Activated naive CD4-positive, alpha-beta T cell treated with anti-CD3 and anti-CD28 coated beads, Interleukin-2, amount 50 U/mL, for 72 hours (primary cell): ENCODE measurements around the gene SNAPC2. TPM values are rescaled to one million over a fixed set of nuclear protein-coding genes. Genes with fewer than 3 reads are reported as not detected.
A peak's percentile ranks its signal among the peaks of the same experiment; 100 is the strongest.

Experiments used
- ATAC-seq, 2 donors: fragments of 150-1000 bp; cut with Tn5 transposase; 2 replicates each; pipeline ENCODE4 v1.10.0; 2021; ENCODE audit warnings: mild to moderate bottlenecking in 2 of 2, moderate library complexity in 2 of 2
- DNase-seq, 2 donors: peaks; one replicate each; pipeline ENCODE4 v3.0.0; 2021 to 2022; ENCODE audit warnings: low spot score in 2 of 2
- H3K27ac Mint-ChIP-seq, 2 donors: one replicate each; pipeline ENCODE4 v1.8.0; 2022; ENCODE audit warnings: mild to moderate bottlenecking in 2 of 2, mixed read lengths in 2 of 2
- H3K36me3 Mint-ChIP-seq, 2 donors: one replicate each; pipeline ENCODE4 v1.8.0; 2022; ENCODE audit warnings: mixed read lengths in 2 of 2
- H3K9me3 Mint-ChIP-seq, 2 donors: one replicate each; pipeline ENCODE4 v1.8.0; 2022; ENCODE audit warnings: mixed read lengths in 2 of 2
- total RNA-seq, 2 donors: library from RNA; stranded (reverse); gene quantifications; one replicate each; pipeline ENCODE4 v1.2.3, GENCODE V29; 2022

Gene SNAPC2
- total RNA-seq, 2 donors from 2014 or later: 16.0 to 22.0 TPM

GRCh38 chr19:7962644-7963268 is 42.6 kb downstream of the SNAPC2 start:
- DNase-seq (no peak), ATAC-seq (no peak)
- Mint-ChIP-seq H3K36me3 (peaks cover 0 to 4% of the 10 kb centered on the region in 2 donors), H3K27ac (peak overlapping the region in 1 of 2 donors; percentile 14), H3K9me3 (no peaks in the 10 kb centered on the region)

GRCh38 chr19:7963566-7963965 is 43.4 kb downstream of the SNAPC2 start:
- Mint-ChIP-seq H3K9me3 (no peaks in the 10 kb centered on the region), H3K36me3 (peaks cover 0 to 4% of the 10 kb centered on the region in 2 donors), H3K27ac (no peak overlapping the region)
- ATAC-seq: no peak
- DNase-seq: no peak

DNA sequence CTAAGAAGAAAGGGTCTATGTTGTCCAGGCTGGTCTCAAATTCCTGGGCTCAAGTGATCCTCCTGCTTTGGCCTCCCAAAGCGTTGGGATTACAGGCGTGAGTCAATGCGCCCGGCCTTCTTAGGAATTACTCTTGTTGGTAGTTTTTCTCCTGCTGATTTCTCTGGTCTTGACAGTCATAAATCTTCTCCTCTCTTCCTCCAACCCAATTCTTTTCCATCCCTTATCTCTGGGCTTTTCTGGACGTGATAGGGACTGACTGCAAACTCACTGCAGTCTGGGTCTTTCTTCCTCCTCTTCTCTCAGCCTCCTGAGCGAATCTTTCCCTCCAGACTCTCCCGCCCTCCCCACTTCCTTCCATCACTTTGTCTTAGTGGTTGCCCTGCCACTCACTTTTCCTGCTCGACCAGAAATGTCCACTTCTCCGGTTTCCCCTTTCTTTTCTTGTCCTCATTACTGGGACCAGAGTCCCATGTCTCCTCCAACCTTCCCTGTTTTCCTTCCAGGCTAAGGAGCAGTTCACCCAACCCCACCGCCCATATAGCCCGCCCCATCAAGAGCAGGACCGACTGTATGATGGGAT is 45.2 kb downstream of the SNAPC2 start:
- DNase-seq (no peak), ATAC-seq (no peak)
- Mint-ChIP-seq H3K27ac (peak overlapping the region; percentile 22 to 62), H3K36me3 (peaks cover 0 to 4% of the 10 kb centered on the region in 2 donors), H3K9me3 (no peaks in the 10 kb centered on the region)

DNA sequence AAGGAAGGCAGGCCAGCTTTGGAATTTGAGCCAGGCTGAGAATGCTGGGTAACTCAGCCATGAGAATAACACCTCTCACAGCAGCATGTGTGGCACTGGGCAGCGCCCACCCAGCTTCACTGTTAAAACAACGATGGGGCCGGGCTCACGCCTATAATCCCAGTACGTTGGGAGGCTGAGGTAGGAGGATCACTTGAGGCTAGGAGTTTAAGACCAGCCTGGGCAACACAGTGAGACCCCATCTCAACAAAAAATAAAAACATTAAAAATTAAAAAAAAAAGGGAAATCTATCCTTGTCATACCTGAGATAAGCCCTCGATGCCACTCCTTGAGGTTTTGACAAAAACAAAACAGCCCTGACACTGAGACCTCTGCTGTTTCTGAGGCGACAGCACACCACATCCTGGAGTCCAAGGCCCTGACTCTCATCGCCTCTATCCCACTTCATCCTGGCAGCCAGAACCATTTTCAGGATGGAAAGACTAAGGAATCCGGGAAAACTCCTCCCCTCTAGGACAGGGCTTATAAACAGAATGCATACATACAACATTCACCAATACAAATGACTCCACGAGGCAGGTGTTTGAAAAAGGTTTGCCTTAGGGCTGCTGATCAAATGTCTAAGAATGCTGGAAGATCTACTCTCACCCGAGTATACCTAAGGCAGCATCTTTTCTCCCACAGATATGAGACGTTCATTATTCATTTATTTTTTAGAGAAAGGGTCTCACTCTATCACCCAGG is 46.0 kb downstream of the SNAPC2 start:
- DNase-seq (no peak), ATAC-seq (no peak)
- Mint-ChIP-seq H3K36me3 (peaks cover 0 to 4% of the 10 kb centered on the region in 2 donors), H3K27ac (peak overlapping the region; percentile 22 to 62), H3K9me3 (no peaks in the 10 kb centered on the region)

GRCh38 chr19:7968008-7968795 is 48.1 kb downstream of the SNAPC2 start:
- peaks cover 0 to 4% of the 10 kb centered on the region in 2 donors for H3K36me3 Mint-ChIP-seq
- no peak for DNase-seq

DNA sequence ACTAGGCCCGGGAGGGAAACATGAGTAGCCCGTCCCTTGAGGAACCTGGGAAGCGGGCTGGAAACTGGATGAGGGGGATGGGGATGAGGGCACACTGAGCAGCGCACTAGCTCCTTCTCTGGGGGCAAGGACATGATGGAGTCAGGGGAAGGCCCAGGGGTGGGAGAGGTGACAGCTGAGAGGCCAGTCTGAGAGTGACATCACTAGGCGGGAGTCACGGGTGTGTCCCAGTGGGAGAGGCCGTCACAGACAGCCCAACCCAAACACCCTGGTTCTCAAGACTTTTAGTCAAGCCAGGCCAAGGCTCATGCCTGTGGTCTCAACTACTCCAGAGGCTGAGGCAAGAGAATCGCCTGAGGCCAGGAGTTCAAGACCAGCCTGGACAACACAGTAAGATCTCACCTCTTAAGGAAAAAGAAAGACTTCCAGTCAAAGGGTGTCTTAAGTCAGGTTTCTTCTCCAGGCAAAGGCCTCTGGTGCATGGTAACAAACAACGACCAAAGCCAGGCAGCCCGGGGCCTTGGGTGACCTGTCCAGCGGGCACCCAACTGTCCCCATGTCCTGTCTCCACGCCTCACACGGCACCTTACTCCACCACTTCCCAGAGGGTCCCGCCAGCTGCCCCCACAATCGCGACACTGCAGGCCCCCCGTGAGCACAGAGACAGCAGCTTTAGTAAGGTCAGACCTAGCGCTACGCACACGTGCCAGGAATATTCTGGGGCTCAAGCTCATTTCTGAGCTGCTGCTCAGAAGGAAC is 48.8 kb downstream of the SNAPC2 start:
- ATAC-seq (no peak), DNase-seq (no peak)
- Mint-ChIP-seq H3K27ac (peak overlapping the region in 1 of 2 donors; percentile 88), H3K9me3 (no peaks in the 10 kb centered on the region), H3K36me3 (peaks cover 0 to 4% of the 10 kb centered on the region in 2 donors)

More at GRCh38 chr19:7968008-7968795, 48.1 kb downstream of the SNAPC2 start:
- peak overlapping the region in 1 of 2 donors; percentile 88 for H3K27ac Mint-ChIP-seq
- ATAC-seq: no peak
- H3K9me3 Mint-ChIP-seq: no peaks in the 10 kb centered on the region

DNA sequence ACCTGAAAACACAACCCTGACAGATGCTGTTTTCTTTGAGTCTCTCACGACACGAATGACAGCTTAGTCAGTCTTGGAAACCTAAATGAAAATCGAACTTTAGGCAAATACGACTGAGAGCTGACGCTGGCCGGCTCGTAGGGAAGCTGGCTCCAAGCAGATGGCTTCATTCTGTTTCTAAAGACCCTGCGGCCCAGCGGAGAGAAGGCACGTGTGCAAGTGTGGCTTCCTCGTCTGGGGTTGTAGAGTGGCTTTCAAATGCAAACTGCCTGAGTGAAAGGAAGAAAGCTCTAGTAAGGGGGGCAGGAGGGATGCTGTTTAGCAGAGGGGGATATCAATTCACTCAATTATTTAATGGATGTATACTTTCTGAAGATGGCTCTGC is 49.4 kb downstream of the SNAPC2 start:
- DNase-seq: no peak
- Mint-ChIP-seq H3K27ac (no peak overlapping the region), H3K9me3 (no peaks in the 10 kb centered on the region), H3K36me3 (peaks cover 0 to 4% of the 10 kb centered on the region in 2 donors)
- ATAC-seq: no peak

- peak in 1 of 2 donors; percentile 37 for DNase-seq
Measured at GRCh38 chr19:7970716-7971448, 50.7 kb downstream of the SNAPC2 start.

DNA sequence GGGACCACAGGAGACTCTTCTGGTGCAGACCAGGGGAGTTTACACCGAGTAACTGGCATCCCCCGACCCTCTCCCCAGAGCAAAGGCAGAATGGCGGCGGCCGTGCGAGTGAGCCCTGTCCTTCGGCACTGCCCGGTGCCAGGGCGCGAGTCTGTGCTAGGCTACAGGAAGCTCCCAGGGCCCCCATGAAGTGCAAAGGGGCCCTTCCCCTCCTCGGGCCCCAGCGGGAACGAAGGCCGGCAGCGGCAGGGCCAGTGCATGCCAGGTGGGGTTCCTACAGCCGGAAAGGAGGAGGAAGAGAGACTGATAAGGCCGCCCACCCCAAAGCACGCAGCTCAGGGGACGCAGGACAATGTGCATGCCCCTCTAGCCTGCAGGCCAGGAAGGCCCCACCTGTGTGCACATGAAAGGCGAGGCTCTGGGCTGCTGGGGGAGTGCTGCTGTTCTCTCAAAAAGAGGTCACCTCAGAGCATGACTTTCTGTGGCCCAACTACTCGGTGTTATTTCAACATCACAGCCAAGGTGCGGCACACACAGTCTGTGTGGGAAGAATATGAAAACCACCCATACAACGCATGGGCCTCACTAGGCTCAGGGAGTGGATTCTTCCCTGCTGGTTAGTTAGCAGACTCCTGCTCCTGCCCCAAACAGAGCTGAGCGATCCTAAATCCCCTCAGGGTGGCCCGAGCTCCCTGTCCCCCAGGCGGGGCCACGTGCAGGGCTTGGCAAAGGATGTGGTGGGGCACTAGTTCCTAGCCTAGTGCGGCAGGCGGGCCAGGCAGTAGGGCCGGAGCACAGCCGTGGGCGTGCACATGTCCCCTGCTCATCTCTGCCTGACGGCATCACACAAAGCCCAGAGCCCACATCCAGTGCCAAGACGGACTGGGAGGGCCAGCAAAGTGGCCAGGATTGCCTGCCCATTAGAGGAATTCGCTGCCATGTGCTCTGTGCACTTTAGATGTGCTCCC is 51.7 kb downstream of the SNAPC2 start:
- Mint-ChIP-seq H3K27ac (no peak overlapping the region), H3K36me3 (peaks cover 0 to 4% of the 10 kb centered on the region in 2 donors), H3K9me3 (no peaks in the 10 kb centered on the region)
- DNase-seq: no peak
- no peak for ATAC-seq

More at GRCh38 chr19:7970716-7971448, 50.7 kb downstream of the SNAPC2 start:
- Mint-ChIP-seq H3K36me3 (peaks cover 0 to 4% of the 10 kb centered on the region in 2 donors), H3K27ac (no peak overlapping the region), H3K9me3 (no peaks in the 10 kb centered on the region)
- ATAC-seq: peak in 1 of 2 donors; percentile 52

Other genes starting within 250 kb of the SNAPC2 start
- not detected for gene MCEMP1, start 243.2 kb upstream of the SNAPC2 start, total RNA-seq
- gene TRAPPC5, start 239.5 kb upstream of the SNAPC2 start, total RNA-seq: 10 to 100 TPM; 58.9 to 84.4 TPM
- gene FCER2, start 218.2 kb upstream of the SNAPC2 start, total RNA-seq: under 1 TPM; 0.56 to 0.57 TPM
- gene CLEC4G, start 188.2 kb upstream of the SNAPC2 start, total RNA-seq: not detected
- not detected for gene CD209, start 172.8 kb upstream of the SNAPC2 start, total RNA-seq
- not detected for gene CLEC4M, start 157.1 kb upstream of the SNAPC2 start, total RNA-seq
- 1 to 10 TPM; 4.6 to 7.8 TPM for gene EVI5L, start 90.1 kb upstream of the SNAPC2 start, total RNA-seq
- under 1 TPM; 0.20 to 0.97 TPM for gene PRR36, start 45.9 kb upstream of the SNAPC2 start, total RNA-seq
- gene LRRC8E, start 31.8 kb upstream of the SNAPC2 start, total RNA-seq: not detected
- gene MAP2K7, start 16.5 kb upstream of the SNAPC2 start, total RNA-seq: 10 to 100 TPM; 38.4 to 55.3 TPM
- 1 to 10 TPM; 3.3 to 5.8 TPM for gene TGFBR3L, start 5.5 kb upstream of the SNAPC2 start, total RNA-seq
- gene CTXN1, start 5.8 kb downstream of the SNAPC2 start, total RNA-seq: under 1 TPM in 1 of 2 donors, not detected in 1; 0.78 TPM
- 10 to 100 TPM; 66.0 to 99.3 TPM for gene TIMM44, start 23.3 kb downstream of the SNAPC2 start, total RNA-seq
- gene ELAVL1, start 85.3 kb downstream of the SNAPC2 start, total RNA-seq: 100 to 1,000 TPM; 121 to 146 TPM
- under 1 TPM in 1 of 2 donors, not detected in 1; 0.56 TPM for gene CCL25, start 132.4 kb downstream of the SNAPC2 start, total RNA-seq
- gene FBN3, start 229.3 kb downstream of the SNAPC2 start, total RNA-seq: under 1 TPM in 1 of 2 donors, not detected in 1; 0.02 TPM